Neural cell (in vitro differentiated cells): Measurements from ENCODE around the gene IL36B. TPM values are rescaled to one million over a fixed set of nuclear protein-coding genes. Genes with fewer than 3 reads are reported as not detected.

Source experiments
- H2AFZ ChIP-seq: fragments of 200-600, 300-800 bp; sonication (generic), shearing (Covaris generic); 2 replicates; pipeline ENCODE4 v1.6.0; 2014; ENCODE audit warnings: low read depth, mild to moderate bottlenecking, antibody characterized with exemption, low read length, moderate library complexity
- H3F3A ChIP-seq: fragments of 200-600 bp; shearing (Covaris generic); 2 replicates; pipeline ENCODE4 v1.6.1; 2016; ENCODE audit warnings: mild to moderate bottlenecking, moderate library complexity, mixed read lengths, antibody characterized with exemption, low read length; ENCODE audit not compliant: insufficient read depth, poor library complexity, severe bottlenecking
- H3K27ac ChIP-seq: fragments of 200-600, 300-800 bp; sonication (generic), shearing (Covaris generic); 2 replicates; pipeline ENCODE4 v1.5.1; 2014; ENCODE audit warnings: mild to moderate bottlenecking, low read length, moderate library complexity
- H3K27me3 ChIP-seq: fragments of 300-800, 200-600 bp; sonication (generic), shearing (Covaris generic); 2 replicates; pipeline ENCODE4 v1.6.0; 2014; ENCODE audit warnings: mild to moderate bottlenecking, low read depth, low read length, moderate library complexity; ENCODE audit not compliant: insufficient read depth
- H3K36me3 ChIP-seq: fragments of 300-800, 200-600 bp; sonication (generic), shearing (Covaris generic); 2 replicates; pipeline ENCODE4 v1.5.1; 2014; ENCODE audit warnings: mild to moderate bottlenecking, antibody characterized with exemption, low read length, moderate library complexity; ENCODE audit not compliant: insufficient read depth
- H3K4me2 ChIP-seq: fragments of 300-800, 200-600 bp; sonication (generic), shearing (Covaris generic); 2 replicates; pipeline ENCODE4 v1.6.0; 2014; ENCODE audit warnings: mild to moderate bottlenecking, low read length
- H3K4me3 ChIP-seq: fragments of 300-800, 200-600 bp; sonication (generic), shearing (Covaris generic); 2 replicates; pipeline ENCODE4 v1.5.1; 2014; ENCODE audit warnings: mild to moderate bottlenecking, low read length, moderate library complexity
- H3K79me2 ChIP-seq: fragments of 200-600 bp; shearing (Covaris generic); replicated peaks from 2 replicates; pipeline ENCODE4 v1.6.0; 2014; ENCODE audit warnings: mild to moderate bottlenecking, low read length, moderate library complexity; ENCODE audit not compliant: insufficient read depth
- H3K9ac ChIP-seq: fragments of 300-800, 200-600 bp; sonication (generic), shearing (Covaris generic); 2 replicates; pipeline ENCODE4 v1.6.1; 2016; ENCODE audit warnings: mild to moderate bottlenecking, low read length, mixed read lengths
- H3K9me2 ChIP-seq: fragments of 200-600 bp; shearing (Covaris generic); 2 replicates; pipeline ENCODE4 v1.6.1; 2016; ENCODE audit warnings: mild to moderate bottlenecking, low read length, mixed read lengths; ENCODE audit not compliant: insufficient read depth
- H3K9me3 ChIP-seq: fragments of 200-600, 300-800 bp; sonication (generic), shearing (Covaris generic); 2 replicates; pipeline ENCODE4 v1.6.1; 2016; ENCODE audit warnings: mild to moderate bottlenecking, mixed run types, low read length, moderate library complexity, mixed read lengths
- H4K20me1 ChIP-seq: fragments of 200-600 bp; shearing (Covaris generic); 2 replicates; pipeline ENCODE4 v1.6.1; 2016; ENCODE audit warnings: mild to moderate bottlenecking, mixed run types; ENCODE audit not compliant: insufficient read depth
- CTCF ChIP-seq: fragments of 450-650 bp; IDR thresholded peaks from 2 replicates; pipeline ENCODE4 v1.5.1; 2014; ENCODE audit warnings: antibody characterized with exemption, mild to moderate bottlenecking, moderate library complexity; ENCODE audit not compliant: poor library complexity, severe bottlenecking
- EP300 ChIP-seq: fragments of 450-650 bp; conservative IDR thresholded peaks from 2 replicates; pipeline ENCODE4 v1.6.1; 2014; ENCODE audit warnings: antibody characterized with exemption, mild to moderate bottlenecking, moderate library complexity; ENCODE audit not compliant: poor library complexity, severe bottlenecking
- EZH2 ChIP-seq: fragments of 200-600, 300-800 bp; shearing (Covaris generic), sonication (generic); IDR thresholded peaks from 2 replicates; pipeline ENCODE4 v1.6.1; 2014; ENCODE audit warnings: antibody characterized with exemption, low read length, borderline replicate concordance, mild to moderate bottlenecking; ENCODE audit not compliant: insufficient read depth, poor library complexity, severe bottlenecking
- MXI1 ChIP-seq: fragments of 450-650 bp; conservative IDR thresholded peaks from 2 replicates; pipeline ENCODE4 v1.6.1; 2014; ENCODE audit warnings: antibody characterized with exemption, mild to moderate bottlenecking; ENCODE audit not compliant: poor library complexity, severe bottlenecking
- POLR2AphosphoS5 ChIP-seq: IDR thresholded peaks from 2 replicates; pipeline ENCODE4 v1.6.1; 2012
- RAD21 ChIP-seq: fragments of 450-650 bp; conservative IDR thresholded peaks from 2 replicates; pipeline ENCODE4 v1.6.1; 2014; ENCODE audit warnings: antibody characterized with exemption, mild to moderate bottlenecking, moderate library complexity
- REST ChIP-seq: IDR thresholded peaks from 2 replicates; pipeline ENCODE4 v1.6.1; 2012; ENCODE audit warnings: borderline replicate concordance
- SMC3 ChIP-seq: fragments of 450-650 bp; conservative IDR thresholded peaks from 2 replicates; pipeline ENCODE4 v1.6.1; 2014; ENCODE audit warnings: antibody characterized with exemption, mild to moderate bottlenecking, moderate library complexity; ENCODE audit not compliant: poor library complexity
- TAF1 ChIP-seq: IDR thresholded peaks from 2 replicates; pipeline ENCODE4 v1.6.1; 2012; ENCODE audit warnings: low read depth
- polyA plus RNA-seq: library from polyadenylated mRNA; depleted of rRNA; stranded (reverse); fragments of >200 nt; gene quantifications from 2 replicates; pipeline ENCODE4 v1.2.3, GENCODE V29; 2014

Gene IL36B
- polyA plus RNA-seq, 1 donor from 2014 or later, result not detected

- no peak overlapping the region for H3K9ac ChIP-seq
- H3K9me2 ChIP-seq, result no peaks in the 10 kb centered on the region
- TF ChIP-seq CTCF, result no peak
- TF ChIP-seq REST, result no peak
- no peak for TF ChIP-seq EZH2
- no peak for TF ChIP-seq EP300
- no peak for TF ChIP-seq SMC3
- TF ChIP-seq RAD21, result no peak
- no peak for TF ChIP-seq TAF1
- TF ChIP-seq POLR2AphosphoS5, result no peak
- no peak for TF ChIP-seq MXI1
- no peaks in the 10 kb centered on the region for H3K36me3 ChIP-seq
- H3F3A ChIP-seq, result no peaks in the 10 kb centered on the region
- no peak overlapping the region for H2AFZ ChIP-seq
- H3K9me3 ChIP-seq, result no peaks in the 10 kb centered on the region
- no peaks in the 10 kb centered on the region for H4K20me1 ChIP-seq
- H3K27ac ChIP-seq, result no peak overlapping the region
- no peaks in the 10 kb centered on the region for H3K79me2 ChIP-seq
- no peak overlapping the region for H3K4me3 ChIP-seq
- no peak overlapping the region for H3K4me2 ChIP-seq
- no peaks in the 10 kb centered on the region for H3K27me3 ChIP-seq
Observed at GRCh38 chr2:113012436-113013335, 40.0 kb downstream of the IL36B start.

GRCh38 chr2:113011108-113011507 is 41.6 kb downstream of the IL36B start:
- Histone ChIP-seq H3K9me3 (no peaks in the 10 kb centered on the region), H3K79me2 (no peaks in the 10 kb centered on the region), H2AFZ (no peak overlapping the region), H3K4me3 (no peak overlapping the region), H3K9me2 (no peaks in the 10 kb centered on the region), H3K36me3 (no peaks in the 10 kb centered on the region), H3K27ac (no peak overlapping the region), H3K9ac (no peak overlapping the region), H3F3A (no peaks in the 10 kb centered on the region), H3K4me2 (no peak overlapping the region), H3K27me3 (no peaks in the 10 kb centered on the region), H4K20me1 (no peaks in the 10 kb centered on the region)
- TF ChIP-seq POLR2AphosphoS5 (no peak), SMC3 (no peak), RAD21 (no peak), REST (no peak), MXI1 (no peak), CTCF (no peak), EP300 (no peak), TAF1 (no peak), EZH2 (no peak)
